Mammary epithelial cell (primary cell): ENCODE data around the gene FMO5.

Source experiments
- EZH2 ChIP-seq: IDR thresholded peaks from 2 replicates; pipeline ENCODE4 v1.6.1; 2012; ENCODE audit warnings: low read length, inconsistent platforms, borderline replicate concordance
- TF ChIP-seq, protein P1 (sequence below), 2 donors: IDR thresholded peaks in 1 of 2; conservative IDR thresholded peaks in 1 of 2; 2 replicates each; pipeline ENCODE4 v1.5.1; 2011 to 2012; ENCODE audit warnings: inconsistent platforms in 2 of 2, low read length in 2 of 2, mild to moderate bottlenecking in 2 of 2, control low read depth in 1 of 2, low read depth in 1 of 2; ENCODE audit not compliant: insufficient read depth in 1 of 2; ENCODE audit errors: extremely low read depth in 1 of 2

DNA sequence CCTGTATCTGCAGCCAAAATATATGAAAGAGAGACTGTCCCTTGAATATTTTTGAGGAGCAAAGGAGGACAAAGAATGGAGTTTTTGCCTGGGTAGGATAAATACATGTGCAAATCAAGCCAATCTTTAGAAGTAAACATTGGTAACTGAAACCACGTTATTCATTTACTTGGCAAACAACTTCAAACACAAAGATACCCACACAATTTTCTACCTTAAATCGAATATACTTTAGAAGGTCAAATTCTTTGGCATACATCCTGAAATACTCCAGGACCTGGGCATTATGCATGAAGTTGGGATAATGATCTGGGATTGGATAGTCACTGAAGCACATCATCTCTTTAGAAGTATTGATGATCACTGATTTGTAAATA lies 9.6 kb downstream of the FMO5 start:
- TF ChIP-seq, protein P1, sequence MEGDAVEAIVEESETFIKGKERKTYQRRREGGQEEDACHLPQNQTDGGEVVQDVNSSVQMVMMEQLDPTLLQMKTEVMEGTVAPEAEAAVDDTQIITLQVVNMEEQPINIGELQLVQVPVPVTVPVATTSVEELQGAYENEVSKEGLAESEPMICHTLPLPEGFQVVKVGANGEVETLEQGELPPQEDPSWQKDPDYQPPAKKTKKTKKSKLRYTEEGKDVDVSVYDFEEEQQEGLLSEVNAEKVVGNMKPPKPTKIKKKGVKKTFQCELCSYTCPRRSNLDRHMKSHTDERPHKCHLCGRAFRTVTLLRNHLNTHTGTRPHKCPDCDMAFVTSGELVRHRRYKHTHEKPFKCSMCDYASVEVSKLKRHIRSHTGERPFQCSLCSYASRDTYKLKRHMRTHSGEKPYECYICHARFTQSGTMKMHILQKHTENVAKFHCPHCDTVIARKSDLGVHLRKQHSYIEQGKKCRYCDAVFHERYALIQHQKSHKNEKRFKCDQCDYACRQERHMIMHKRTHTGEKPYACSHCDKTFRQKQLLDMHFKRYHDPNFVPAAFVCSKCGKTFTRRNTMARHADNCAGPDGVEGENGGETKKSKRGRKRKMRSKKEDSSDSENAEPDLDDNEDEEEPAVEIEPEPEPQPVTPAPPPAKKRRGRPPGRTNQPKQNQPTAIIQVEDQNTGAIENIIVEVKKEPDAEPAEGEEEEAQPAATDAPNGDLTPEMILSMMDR (conservative IDR thresholded peaks at IDR 0.05 in 1 of 2, IDR thresholded peaks at IDR 0.05 in 1 of 2; ENCODE audit: extremely low read depth in 1 of 2, insufficient read depth in 1 of 2, low read depth in 1 of 2, low read length in 2 of 2), result no peak
- TF ChIP-seq EZH2, result no peak
